Liver (tissue), 3 donors: Measurements from ENCODE around the gene POMT2.

Experiments used
- EGR1 ChIP-seq, 2 donors: IDR thresholded peaks; 2 replicates each; pipeline ENCODE4 v1.6.1; 2016 to 2018; ENCODE audit warnings: antibody characterized with exemption in 2 of 2, low read depth in 2 of 2
- FOXA2 ChIP-seq: IDR thresholded peaks from 2 replicates; pipeline ENCODE4 v1.6.1; 2016; ENCODE audit warnings: antibody characterized with exemption
- HNF4G ChIP-seq: IDR thresholded peaks from 2 replicates; pipeline ENCODE4 v1.6.1; 2016; ENCODE audit warnings: antibody characterized with exemption
- JUND ChIP-seq, 2 donors: IDR thresholded peaks; 2 replicates each; pipeline ENCODE4 v1.6.1; 2016; ENCODE audit warnings: antibody characterized with exemption in 2 of 2
- MAX ChIP-seq: IDR thresholded peaks from 2 replicates; pipeline ENCODE4 v1.6.1; 2016; ENCODE audit warnings: antibody characterized with exemption
- RAD21 ChIP-seq, 2 donors: IDR thresholded peaks; 2 replicates each; pipeline ENCODE4 v1.6.1; 2016; ENCODE audit warnings: antibody characterized with exemption in 2 of 2, mild to moderate bottlenecking in 2 of 2
- REST ChIP-seq: IDR thresholded peaks from 2 replicates; pipeline ENCODE4 v1.6.1; 2016; ENCODE audit warnings: antibody characterized with exemption, mild to moderate bottlenecking
- RXRA ChIP-seq, 2 donors: IDR thresholded peaks; 2 replicates each; pipeline ENCODE4 v1.6.1; 2017 to 2018; ENCODE audit warnings: antibody characterized with exemption in 2 of 2, mild to moderate bottlenecking in 1 of 2
- SP1 ChIP-seq: IDR thresholded peaks from 2 replicates; pipeline ENCODE4 v1.6.1; 2018; ENCODE audit warnings: antibody characterized with exemption, mild to moderate bottlenecking
- TAF1 ChIP-seq: conservative IDR thresholded peaks from 2 replicates; pipeline ENCODE4 v1.6.1; 2016; ENCODE audit warnings: antibody characterized with exemption, mild to moderate bottlenecking
- YY1 ChIP-seq: IDR thresholded peaks from 2 replicates; pipeline ENCODE4 v1.6.1; 2016; ENCODE audit warnings: antibody characterized with exemption, mild to moderate bottlenecking
- TF ChIP-seq, protein P1 (sequence below): fragments of 150-350 bp; IDR thresholded peaks from 2 replicates; pipeline ENCODE4 v1.5.1; 2017; ENCODE audit warnings: improper control_type of control experiment, low read depth, low read length; ENCODE audit not compliant: missing input control
- TF ChIP-seq, protein P2 (sequence below): IDR thresholded peaks from 2 replicates; pipeline ENCODE4 v1.6.1; 2016; ENCODE audit warnings: antibody characterized with exemption
- donor health status: healthy.
- donor health status: healthy.

- TF ChIP-seq JUND (IDR thresholded peaks at IDR 0.05), result no peak
- TF ChIP-seq, protein P1, sequence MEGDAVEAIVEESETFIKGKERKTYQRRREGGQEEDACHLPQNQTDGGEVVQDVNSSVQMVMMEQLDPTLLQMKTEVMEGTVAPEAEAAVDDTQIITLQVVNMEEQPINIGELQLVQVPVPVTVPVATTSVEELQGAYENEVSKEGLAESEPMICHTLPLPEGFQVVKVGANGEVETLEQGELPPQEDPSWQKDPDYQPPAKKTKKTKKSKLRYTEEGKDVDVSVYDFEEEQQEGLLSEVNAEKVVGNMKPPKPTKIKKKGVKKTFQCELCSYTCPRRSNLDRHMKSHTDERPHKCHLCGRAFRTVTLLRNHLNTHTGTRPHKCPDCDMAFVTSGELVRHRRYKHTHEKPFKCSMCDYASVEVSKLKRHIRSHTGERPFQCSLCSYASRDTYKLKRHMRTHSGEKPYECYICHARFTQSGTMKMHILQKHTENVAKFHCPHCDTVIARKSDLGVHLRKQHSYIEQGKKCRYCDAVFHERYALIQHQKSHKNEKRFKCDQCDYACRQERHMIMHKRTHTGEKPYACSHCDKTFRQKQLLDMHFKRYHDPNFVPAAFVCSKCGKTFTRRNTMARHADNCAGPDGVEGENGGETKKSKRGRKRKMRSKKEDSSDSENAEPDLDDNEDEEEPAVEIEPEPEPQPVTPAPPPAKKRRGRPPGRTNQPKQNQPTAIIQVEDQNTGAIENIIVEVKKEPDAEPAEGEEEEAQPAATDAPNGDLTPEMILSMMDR, result no peak
- TF ChIP-seq RAD21 (IDR thresholded peaks at IDR 0.05), result no peak
- no peak for TF ChIP-seq REST
- no peak for TF ChIP-seq SP1
- TF ChIP-seq, protein P2, sequence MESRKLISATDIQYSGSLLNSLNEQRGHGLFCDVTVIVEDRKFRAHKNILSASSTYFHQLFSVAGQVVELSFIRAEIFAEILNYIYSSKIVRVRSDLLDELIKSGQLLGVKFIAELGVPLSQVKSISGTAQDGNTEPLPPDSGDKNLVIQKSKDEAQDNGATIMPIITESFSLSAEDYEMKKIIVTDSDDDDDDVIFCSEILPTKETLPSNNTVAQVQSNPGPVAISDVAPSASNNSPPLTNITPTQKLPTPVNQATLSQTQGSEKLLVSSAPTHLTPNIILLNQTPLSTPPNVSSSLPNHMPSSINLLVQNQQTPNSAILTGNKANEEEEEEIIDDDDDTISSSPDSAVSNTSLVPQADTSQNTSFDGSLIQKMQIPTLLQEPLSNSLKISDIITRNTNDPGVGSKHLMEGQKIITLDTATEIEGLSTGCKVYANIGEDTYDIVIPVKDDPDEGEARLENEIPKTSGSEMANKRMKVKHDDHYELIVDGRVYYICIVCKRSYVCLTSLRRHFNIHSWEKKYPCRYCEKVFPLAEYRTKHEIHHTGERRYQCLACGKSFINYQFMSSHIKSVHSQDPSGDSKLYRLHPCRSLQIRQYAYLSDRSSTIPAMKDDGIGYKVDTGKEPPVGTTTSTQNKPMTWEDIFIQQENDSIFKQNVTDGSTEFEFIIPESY, result no peak
- TF ChIP-seq TAF1, result no peak
- no peak for TF ChIP-seq YY1
- TF ChIP-seq FOXA2, result no peak
- no peak for TF ChIP-seq RXRA (IDR thresholded peaks at IDR 0.05)
- no peak for TF ChIP-seq HNF4G
- TF ChIP-seq MAX, result no peak
- no peak for TF ChIP-seq EGR1 (IDR thresholded peaks at IDR 0.05; ENCODE audit: low read depth in 2 of 2)
These were observed 49.5 kb downstream of the POMT2 start, which contains the start of gene NGB for GRCh38 chr14:77271113-77271710.
